Naive thymus-derived CD8-positive, alpha-beta T cell (primary cell): ENCODE measurements around the gene TLCD3A. TPM values are rescaled to one million over a fixed set of nuclear protein-coding genes. Genes with fewer than 3 reads are reported as not detected.
"Not testable (repeated sequence)": the region's sequence is repeated elsewhere in the genome, so short reads cannot be mapped to it uniquely, and the experiment has no call there.

ENCODE experiments used
- ATAC-seq, 2 donors: fragments of 150-1000 bp; cut with Tn5 transposase in 1 of 2; sonication (Bioruptor Pico), chemical (Tn5 transposase) in 1 of 2; 1 replicate in 1 of 2; 2 replicates in 1 of 2; pipeline ENCODE4 v1.10.0; 2021; ENCODE audit warnings: mild to moderate bottlenecking in 2 of 2, moderate library complexity in 2 of 2
- POLR2A ChIA-PET: fragments of 350-600 bp; sonication (Branson Sonifier 250); formaldehyde crosslinking; loops from one replicate; lab custom pipeline; 2021; ENCODE audit warnings: antibody characterized with exemption; lab: Charles Lee
- DNase-seq, 10 donors: peaks; one replicate each; pipeline versions ENCODE4 v3.0.0 to v3.0.0-alpha.2; 2020 to 2022
- H3K27ac Mint-ChIP-seq, 10 donors: one replicate each; pipeline ENCODE4 v1.8.0; 2020 to 2022; ENCODE audit warnings: mild to moderate bottlenecking in 10 of 10, mixed read lengths in 10 of 10, moderate library complexity in 4 of 10, inconsistent platforms in 1 of 10
- H3K27me3 Mint-ChIP-seq, 5 donors: one replicate each; pipeline ENCODE4 v1.8.0; 2021 to 2022; ENCODE audit warnings: mixed read lengths in 5 of 5
- H3K36me3 Mint-ChIP-seq, 3 donors: one replicate each; pipeline ENCODE4 v1.8.0; 2020 to 2022; ENCODE audit warnings: mixed read lengths in 3 of 3, mild to moderate bottlenecking in 2 of 3, inconsistent platforms in 1 of 3
- H3K4me1 Mint-ChIP-seq, 4 donors: one replicate each; pipeline ENCODE4 v1.8.0; 2021 to 2022; ENCODE audit warnings: mixed read lengths in 4 of 4
- H3K4me3 Mint-ChIP-seq, 10 donors: one replicate each; pipeline ENCODE4 v1.8.0; 2020 to 2022; ENCODE audit warnings: mild to moderate bottlenecking in 10 of 10, mixed read lengths in 10 of 10, moderate library complexity in 6 of 10, inconsistent platforms in 1 of 10
- H3K9me3 Mint-ChIP-seq, 9 donors: one replicate each; pipeline ENCODE4 v1.8.0; 2020 to 2022; ENCODE audit warnings: mixed read lengths in 9 of 9, mild to moderate bottlenecking in 3 of 9, inconsistent platforms in 1 of 9, moderate library complexity in 1 of 9
- polyA plus RNA-seq, 3 donors: library from polyadenylated mRNA; unstranded; fragments of 300-500 nt; fragmentation: Illumina TruSeq; gene quantifications; one replicate each; pipeline ENCODE4 v1.2.3, GENCODE V29; 2021
- total RNA-seq, 8 experiments: library from RNA in 2 of 8; stranded (reverse) in 2 of 8; gene quantifications; one replicate each; pipeline ENCODE4 v1.2.3 and lab custom pipeline; 2021 to 2026

TLCD3A gene
- total and polyA plus RNA-seq, 5 experiments from 2014 or later: 0.98 to 3.8 (median 2.0) TPM

DNA sequence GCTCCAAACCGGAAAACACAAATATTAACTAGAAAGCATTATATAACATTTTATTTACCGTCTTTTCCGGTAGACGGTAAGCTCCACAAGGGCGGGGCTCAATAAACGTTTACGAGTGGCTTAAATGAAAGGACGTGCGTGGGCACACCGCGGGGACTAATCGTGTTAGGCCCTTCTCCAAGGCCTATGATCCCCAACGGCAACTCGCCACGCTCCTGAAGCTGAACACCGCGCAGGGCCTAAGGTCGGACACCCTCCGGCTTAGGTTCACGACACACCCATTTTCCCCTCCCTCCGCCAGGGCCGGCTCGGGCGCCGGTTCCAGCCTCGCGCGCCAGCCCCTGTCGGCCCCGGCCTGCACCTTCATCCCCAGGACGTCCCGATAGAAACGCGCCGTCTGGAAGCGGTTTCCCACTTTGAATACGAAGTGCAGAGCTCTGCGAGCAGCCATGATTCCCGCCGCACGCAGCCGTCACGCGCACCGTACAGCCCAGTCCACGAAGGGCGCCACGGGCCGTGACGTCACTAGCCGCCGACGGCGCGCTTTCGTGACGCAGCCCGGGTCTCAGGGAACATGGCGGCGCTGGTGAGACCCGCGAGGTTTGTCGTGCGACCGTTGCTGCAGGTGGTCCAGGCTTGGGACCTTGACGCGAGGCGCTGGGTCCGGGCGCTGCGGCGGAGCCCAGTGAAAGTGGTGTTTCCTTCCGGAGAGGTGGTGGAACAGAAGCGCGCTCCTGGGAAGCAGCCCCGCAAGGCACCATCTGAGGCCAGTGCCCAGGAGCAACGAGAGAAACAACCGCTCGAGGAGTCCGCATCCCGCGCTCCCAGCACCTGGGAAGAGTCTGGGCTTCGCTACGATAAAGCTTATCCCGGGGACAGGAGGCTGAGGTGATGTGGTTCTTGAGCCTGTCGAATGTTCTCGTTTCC is 49.7 kb downstream of the TLCD3A start, which contains the start of the genes GLOD4 and MRM3:
GLOD4 (minus strand) TSS at position 476 of the 927 bp plus-strand sequence; CDS start at position 451, 25 bp downstream.
MRM3 (plus strand) TSS at position 549 of the 927 bp plus-strand sequence; CDS start at position 575, 26 bp downstream.
- ATAC-seq (peak; percentile 95), DNase-seq (peak; percentile 92 to 98 (median 95))
- Mint-ChIP-seq H3K9me3 (no peaks in the 10 kb centered on the region), H3K4me1 (peaks cover 22 to 49% (median 45%) of the 10 kb centered on the region in 4 donors), H3K36me3 (peaks cover 0 to 40% (median 0%) of the 10 kb centered on the region in 3 donors), H3K27me3 (peaks cover 0 to 1% (median 0%) of the 10 kb centered on the region in 5 donors), H3K4me3 (peak within 1 kb of the TSS; percentile 95 to 99 (median 98)), H3K27ac (peak within 1 kb of the TSS; percentile 94 to 99 (median 98))
- POLR2A ChIA-PET: interaction anchor here (0.6 to 2.1 kb wide), 13 partner anchors 9 to 713 kb away, joined by 3 to 15 read pairs (median 4); partner anchors contain the start of genes GEMIN4, NXN, TIMM22 and VPS53

DNA sequence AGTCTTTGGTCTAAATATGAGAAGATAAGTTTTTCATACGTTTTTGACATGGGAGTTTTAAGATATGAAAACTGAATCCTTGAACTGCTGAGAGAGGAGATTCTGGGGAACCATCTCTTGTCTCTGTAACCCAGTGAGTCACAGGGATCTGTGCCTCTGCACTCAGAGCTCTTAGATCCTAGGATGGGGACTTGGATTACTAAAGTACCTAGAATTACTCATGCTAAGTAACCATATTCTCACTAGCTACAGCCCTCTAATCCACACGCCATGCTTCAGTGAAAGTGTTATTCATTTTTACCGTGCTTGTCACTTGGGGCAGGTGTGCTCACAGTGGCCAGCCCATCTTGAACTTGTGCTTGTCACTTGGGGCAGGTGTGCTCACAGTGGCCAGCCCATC is 51.7 kb downstream of the TLCD3A start:
- DNase-seq: no peak
- Mint-ChIP-seq H3K4me3 (peak overlapping the region; percentile 26 to 99 (median 80)), H3K4me1 (peaks cover 22 to 47% (median 44%) of the 10 kb centered on the region in 4 donors), H3K9me3 (no peaks in the 10 kb centered on the region), H3K27me3 (peaks cover 0 to 1% (median 0%) of the 10 kb centered on the region in 5 donors), H3K36me3 (peaks cover 0 to 36% (median 2%) of the 10 kb centered on the region in 3 donors), H3K27ac (peak overlapping the region in 3 of 10 donors; percentile 5 to 96 (median 26))
- POLR2A ChIA-PET: no interaction called here
- ATAC-seq: no peak

DNA sequence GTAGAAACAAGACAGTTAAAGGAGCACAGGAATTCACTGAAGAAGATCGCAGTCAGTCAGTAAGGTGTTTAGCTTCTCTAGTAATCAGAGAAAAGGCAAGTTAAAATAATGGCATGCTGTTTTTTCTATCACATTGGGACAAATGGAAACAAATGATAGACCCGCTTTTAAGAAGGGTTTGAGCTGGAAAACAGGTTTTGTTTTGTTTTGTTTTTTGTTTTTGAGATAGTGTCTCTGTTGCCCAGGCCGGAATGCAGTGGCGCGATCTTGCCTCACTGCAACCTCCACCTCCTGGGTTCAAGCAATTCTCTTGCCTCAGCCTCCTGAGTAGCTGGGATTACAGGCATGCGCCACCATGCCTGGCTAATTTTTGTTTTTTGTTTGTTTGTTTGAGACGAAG is 53.5 kb downstream of the TLCD3A start:
- POLR2A ChIA-PET, H3K4me3 Mint-ChIP-seq, H3K9me3 Mint-ChIP-seq, H3K27ac Mint-ChIP-seq, DNase-seq, ATAC-seq, H3K27me3 Mint-ChIP-seq: not testable (repeated sequence)
- peaks cover 19 to 42% (median 37%) of the 10 kb centered on the region in 4 donors for H3K4me1 Mint-ChIP-seq
- peaks cover 0 to 45% (median 2%) of the 10 kb centered on the region in 3 donors for H3K36me3 Mint-ChIP-seq

DNA sequence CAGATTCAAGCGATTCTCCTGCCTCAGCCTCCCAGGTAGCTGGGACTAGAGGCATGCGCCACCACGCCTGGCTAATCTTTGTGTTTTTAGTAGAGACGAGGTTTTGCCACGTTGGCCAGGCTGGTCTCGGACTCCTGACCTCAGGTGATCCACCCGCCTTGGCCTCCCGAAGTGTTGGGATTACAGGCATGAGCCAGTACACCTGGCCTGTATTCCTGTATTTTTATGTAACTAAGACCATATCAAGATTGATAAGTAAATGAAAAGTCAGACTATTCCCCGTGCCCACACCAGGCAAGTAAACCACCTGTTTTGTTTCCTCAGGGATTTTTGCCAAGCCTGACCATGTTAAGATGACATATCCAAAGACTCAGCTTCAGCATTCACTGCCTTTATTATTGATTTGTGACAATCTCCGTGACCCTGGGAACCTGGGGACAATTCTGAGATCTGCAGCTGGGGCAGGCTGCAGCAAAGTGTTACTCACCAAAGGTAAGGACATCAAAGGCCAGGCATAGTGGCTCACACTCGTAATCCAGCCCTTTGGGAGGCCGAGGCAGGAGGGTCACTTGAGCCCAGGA is 55.3 kb downstream of the TLCD3A start:
- Mint-ChIP-seq H3K9me3 (no peaks in the 10 kb centered on the region), H3K27ac (no peak overlapping the region), H3K4me3 (no peak overlapping the region), H3K27me3 (no peaks in the 10 kb centered on the region), H3K36me3 (peaks cover 0 to 62% (median 7%) of the 10 kb centered on the region in 3 donors), H3K4me1 (peaks cover 12 to 26% (median 22%) of the 10 kb centered on the region in 4 donors)
- POLR2A ChIA-PET: interaction anchor here (0.6 kb wide), 1 partner anchor 36 kb away, joined by 6 read pairs; the partner anchor contains the start of gene GEMIN4
- DNase-seq: no peak
- no peak for ATAC-seq

DNA sequence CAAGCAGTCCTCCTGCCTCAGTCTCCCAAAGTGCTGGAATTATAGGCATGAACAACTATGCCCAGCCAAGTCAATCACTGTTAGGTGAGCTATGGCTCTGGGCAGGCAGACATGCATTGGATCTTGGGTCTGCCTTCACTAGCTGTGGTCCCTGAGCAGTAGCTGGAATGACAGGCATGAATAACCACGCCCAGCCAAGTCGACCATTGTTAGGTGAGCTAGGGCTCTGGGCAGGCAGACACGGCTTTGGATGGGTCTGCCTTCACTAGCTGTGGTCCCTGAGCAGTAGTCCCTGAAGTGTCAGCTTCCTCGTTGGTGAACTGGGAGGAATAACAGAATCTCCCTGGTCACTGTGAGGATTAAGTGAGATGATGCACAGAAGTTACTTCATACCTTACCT is 56.2 kb downstream of the TLCD3A start:
- ATAC-seq: no peak
- H3K9me3 Mint-ChIP-seq: no peaks in the 10 kb centered on the region
- POLR2A ChIA-PET: no interaction called here
- peaks cover 0 to 62% (median 8%) of the 10 kb centered on the region in 3 donors for H3K36me3 Mint-ChIP-seq
- no peak overlapping the region for H3K27ac Mint-ChIP-seq
- DNase-seq: no peak
- H3K4me1 Mint-ChIP-seq: peaks cover 9 to 18% (median 15%) of the 10 kb centered on the region in 4 donors
- H3K27me3 Mint-ChIP-seq: no peaks in the 10 kb centered on the region
- H3K4me3 Mint-ChIP-seq: no peak overlapping the region

DNA sequence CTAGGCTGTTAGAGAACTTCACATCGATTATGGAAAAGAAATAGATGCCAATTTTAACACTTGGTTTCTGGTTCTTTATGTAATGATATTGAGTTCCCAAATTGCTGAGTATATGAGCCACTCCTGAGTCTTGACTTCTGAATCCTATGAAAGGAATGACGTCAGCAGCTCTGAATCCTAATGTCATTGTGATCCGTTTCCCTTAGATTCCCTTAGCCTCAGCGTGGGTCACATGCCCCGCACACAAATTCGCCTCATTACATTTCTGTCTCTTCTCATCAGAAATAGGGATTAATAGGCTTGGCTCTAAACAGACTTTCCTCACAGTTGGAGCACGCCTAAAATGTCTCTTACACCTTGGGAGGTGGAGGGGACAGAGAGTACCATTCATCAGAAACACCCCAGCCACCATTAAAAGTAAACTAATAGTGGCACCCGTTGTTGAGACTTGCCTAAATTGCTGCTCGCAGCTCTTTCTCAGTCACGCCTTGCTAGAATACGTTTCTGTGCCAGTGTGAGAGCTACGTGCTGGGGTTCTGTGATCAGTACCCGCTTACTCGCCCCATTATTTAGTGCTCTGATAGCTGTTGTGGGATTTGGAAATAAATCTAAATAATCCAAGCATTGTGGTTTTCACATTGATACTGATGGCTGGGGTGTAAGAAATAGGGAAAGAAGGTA is 56.9 kb downstream of the TLCD3A start:
- no peak overlapping the region for H3K27ac Mint-ChIP-seq
- H3K9me3 Mint-ChIP-seq: no peaks in the 10 kb centered on the region
- no peak overlapping the region for H3K4me3 Mint-ChIP-seq
- peaks cover 6 to 10% (median 9%) of the 10 kb centered on the region in 4 donors for H3K4me1 Mint-ChIP-seq
- no peaks in the 10 kb centered on the region for H3K27me3 Mint-ChIP-seq
- ATAC-seq (no peak), DNase-seq (no peak)
- POLR2A ChIA-PET: no interaction called here
- peaks cover 0 to 62% (median 8%) of the 10 kb centered on the region in 3 donors for H3K36me3 Mint-ChIP-seq

DNA sequence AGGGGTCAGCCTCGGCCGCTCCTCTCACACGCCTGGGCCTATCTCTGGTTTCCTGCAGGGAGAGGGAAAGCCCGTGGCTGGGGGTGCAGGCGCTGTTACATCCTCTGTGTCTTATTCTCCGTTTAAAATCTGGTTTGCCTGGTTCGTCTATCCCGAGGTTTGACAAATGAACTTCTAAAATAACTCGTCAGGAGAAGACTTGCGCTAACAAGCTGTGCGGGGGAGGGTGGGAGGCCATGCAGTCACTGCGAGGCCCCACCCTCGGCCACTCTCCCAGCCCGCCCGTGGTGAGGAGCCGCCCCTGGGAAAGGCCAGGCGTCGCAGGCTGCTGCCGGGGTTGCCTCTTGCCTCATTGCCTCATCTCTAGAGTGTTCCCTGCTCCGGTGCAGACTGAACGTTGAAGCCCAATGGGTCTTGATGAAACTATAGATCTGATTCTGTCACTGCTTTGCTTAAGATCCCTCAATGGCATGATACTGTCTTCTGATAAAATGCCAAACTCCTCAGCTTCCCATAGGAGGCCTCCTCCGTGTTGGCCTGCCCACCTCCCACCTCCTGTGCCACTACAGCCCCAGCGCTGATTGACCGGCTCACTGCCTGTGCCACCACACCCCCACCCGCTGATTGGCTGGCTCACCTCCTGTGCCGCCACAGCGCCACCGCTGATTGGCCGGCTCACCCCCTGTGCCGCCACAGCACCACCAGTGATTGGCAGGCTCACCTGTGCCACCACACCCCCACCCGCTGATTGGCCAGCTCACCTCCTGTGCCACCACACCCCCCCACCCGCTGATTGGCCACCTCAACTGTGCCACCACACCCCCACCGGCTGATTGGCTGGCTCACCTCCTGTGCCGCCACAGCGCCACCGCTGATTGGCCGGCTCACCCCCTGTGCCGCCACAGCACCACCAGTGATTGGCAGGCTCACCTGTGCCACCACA is 57.8 kb downstream of the TLCD3A start:
- not testable (repeated sequence) for DNase-seq, H3K27me3 Mint-ChIP-seq, H3K9me3 Mint-ChIP-seq, H3K4me3 Mint-ChIP-seq, H3K27ac Mint-ChIP-seq
- Mint-ChIP-seq H3K4me1 (peaks cover 8 to 11% (median 10%) of the 10 kb centered on the region in 4 donors), H3K36me3 (peaks cover 0 to 56% (median 8%) of the 10 kb centered on the region in 3 donors)
- ATAC-seq: peak in 1 of 2 donors; percentile 29
- POLR2A ChIA-PET: interaction anchor here (0.6 kb wide), 1 partner anchor 52 kb away, joined by 3 read pairs; no protein-coding TSS in a partner anchor

DNA sequence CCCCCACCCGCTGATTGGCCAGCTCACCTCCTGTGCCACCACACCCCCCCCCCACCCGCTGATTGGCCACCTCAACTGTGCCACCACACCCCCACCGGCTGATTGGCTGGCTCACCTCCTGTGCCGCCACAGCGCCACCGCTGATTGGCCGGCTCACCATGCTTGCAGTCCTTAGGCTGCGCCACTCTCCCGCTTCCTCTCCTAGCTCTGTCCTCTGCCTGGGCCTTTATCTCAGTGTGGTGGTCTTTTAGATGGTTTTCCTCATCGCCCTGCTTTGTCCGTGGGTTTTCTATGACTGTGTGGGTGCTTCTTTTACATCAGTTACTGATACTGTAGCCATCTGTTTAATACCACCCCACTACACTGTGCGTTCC is 58.5 kb downstream of the TLCD3A start:
- POLR2A ChIA-PET: interaction anchor here (0.6 kb wide), 1 partner anchor 53 kb away, joined by 3 read pairs; no protein-coding TSS in a partner anchor
- H3K9me3 Mint-ChIP-seq, ATAC-seq, H3K27me3 Mint-ChIP-seq, H3K4me3 Mint-ChIP-seq, DNase-seq: not testable (repeated sequence)
- Mint-ChIP-seq H3K27ac (peak overlapping the region in 1 of 10 donors; percentile 4), H3K4me1 (peaks cover 8 to 15% (median 10%) of the 10 kb centered on the region in 4 donors), H3K36me3 (peaks cover 0 to 56% (median 8%) of the 10 kb centered on the region in 3 donors)

DNA sequence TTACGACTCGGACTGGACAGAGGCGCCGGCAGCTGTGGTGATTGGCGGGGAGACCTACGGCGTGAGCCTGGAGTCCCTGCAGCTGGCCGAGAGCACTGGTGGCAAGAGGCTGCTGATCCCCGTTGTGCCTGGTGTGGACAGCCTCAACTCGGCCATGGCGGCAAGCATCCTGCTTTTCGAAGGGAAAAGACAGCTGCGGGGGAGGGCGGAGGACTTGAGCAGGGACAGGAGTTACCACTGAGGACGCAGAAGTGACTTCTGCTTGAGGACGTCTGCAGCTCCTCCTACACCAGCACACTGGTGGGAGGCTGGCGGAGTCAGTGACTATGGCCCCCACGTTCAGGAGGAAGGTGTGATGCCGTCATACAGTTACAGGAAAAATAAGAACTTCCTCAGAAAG is 59.4 kb downstream of the TLCD3A start:
- Mint-ChIP-seq H3K27ac (no peak overlapping the region), H3K4me3 (no peak overlapping the region), H3K4me1 (peaks cover 7 to 15% (median 9%) of the 10 kb centered on the region in 4 donors), H3K27me3 (no peaks in the 10 kb centered on the region), H3K9me3 (no peaks in the 10 kb centered on the region), H3K36me3 (peaks cover 0 to 48% (median 8%) of the 10 kb centered on the region in 3 donors)
- DNase-seq (no peak), ATAC-seq (no peak)
- POLR2A ChIA-PET: interaction anchor here (1.1 to 1.4 kb wide), 2 partner anchors 10 to 204 kb away, joined by 3 read pairs; no protein-coding TSS in a partner anchor

DNA sequence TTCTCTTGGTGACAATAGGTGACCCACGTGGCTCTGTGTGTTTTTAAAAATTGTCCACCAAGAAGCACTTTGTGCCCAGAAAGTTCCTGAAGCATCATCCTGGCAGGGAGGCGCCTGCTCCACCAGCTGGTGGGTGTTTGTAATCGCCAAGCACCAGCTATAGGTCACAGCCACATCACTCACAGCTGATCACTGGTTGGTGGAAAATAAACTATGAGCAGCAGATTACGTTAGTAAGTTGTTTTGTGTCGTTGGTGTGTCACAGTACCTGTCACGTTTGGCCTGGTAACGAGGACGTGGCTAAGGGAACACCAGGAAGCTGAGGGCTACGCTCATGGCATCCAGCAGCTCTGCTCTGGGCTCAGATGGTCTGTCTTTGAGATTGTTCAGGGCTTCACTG is 59.9 kb downstream of the TLCD3A start:
- Mint-ChIP-seq H3K4me3 (no peak overlapping the region), H3K27me3 (no peaks in the 10 kb centered on the region), H3K4me1 (peaks cover 5 to 12% (median 8%) of the 10 kb centered on the region in 4 donors), H3K36me3 (peaks cover 0 to 44% (median 8%) of the 10 kb centered on the region in 3 donors), H3K9me3 (no peaks in the 10 kb centered on the region), H3K27ac (no peak overlapping the region)
- no peak for ATAC-seq
- no peak for DNase-seq
- POLR2A ChIA-PET: interaction anchor here (1.1 to 1.4 kb wide), 2 partner anchors 11 to 204 kb away, joined by 3 read pairs; no protein-coding TSS in a partner anchor
